H1 (cell line): Measurements from ENCODE around the gene C1RL. TPM values are rescaled to one million over a fixed set of nuclear protein-coding genes. Genes with fewer than 3 reads are reported as not detected.

ENCODE experiments used
- CTCF ChIA-PET: fragments of 300-600 bp; sonication (Branson Sonifier 250); formaldehyde crosslinking; loops from one replicate; lab custom pipeline; 2021; ENCODE audit not compliant: partially characterized antibody; lab: Charles Lee
- POLR2A ChIA-PET: fragments of 300-600 bp; sonication (Branson Sonifier 250); formaldehyde crosslinking; loops from one replicate; lab custom pipeline; 2021; ENCODE audit warnings: inconsistent platforms; ENCODE audit not compliant: partially characterized antibody; lab: Charles Lee
- DNase-seq, 2 experiments: peaks; one replicate each; pipeline versions ENCODE4 v3.0.0 to v3.0.0-alpha.2; 2010 to 2022; ENCODE audit warnings: low spot score in 2 of 2, low read depth in 1 of 2, mixed read lengths in 1 of 2
- FAIRE-seq: peaks from 2 replicates; lab custom pipeline; 2011; peaks lifted over from hg19 to GRCh38; lab: Jason Lieb, UNC
- H2AFZ ChIP-seq: 2 replicates; pipeline ENCODE4 v1.8.1; 2012; ENCODE audit warnings: low read length, inconsistent platforms
- H2AK5ac ChIP-seq: 2 replicates; pipeline ENCODE4 v1.6.1; 2013; ENCODE audit warnings: low read depth, low read length
- H2BK120ac ChIP-seq: replicated peaks from 2 replicates; pipeline ENCODE3; 2013; ENCODE audit warnings: low read depth, low read length, inconsistent platforms
- H2BK12ac ChIP-seq: 2 replicates; pipeline ENCODE4 v1.6.1; 2013; ENCODE audit warnings: low read depth, low read length
- H2BK15ac ChIP-seq: 2 replicates; pipeline ENCODE4 v1.6.1; 2013; ENCODE audit warnings: low read length
- H2BK20ac ChIP-seq: 2 replicates; pipeline ENCODE4 v1.6.1; 2013; ENCODE audit warnings: low read length
- H2BK5ac ChIP-seq: 2 replicates; pipeline ENCODE4 v1.6.1; 2013; ENCODE audit warnings: low read depth, low read length
- H3K14ac ChIP-seq: 2 replicates; pipeline ENCODE4 v1.6.1; 2013; ENCODE audit warnings: inconsistent platforms; ENCODE audit not compliant: insufficient read length
- H3K18ac ChIP-seq: 2 replicates; pipeline ENCODE4 v1.6.1; 2013; ENCODE audit warnings: low read length; ENCODE audit errors: extremely low read depth
- H3K23ac ChIP-seq: 2 replicates; pipeline ENCODE4 v1.6.1; 2013; ENCODE audit warnings: inconsistent platforms; ENCODE audit not compliant: insufficient read length
- H3K23me2 ChIP-seq: 2 replicates; pipeline ENCODE4 v1.6.1; 2013; ENCODE audit warnings: low read depth, low read length
- H3K27ac ChIP-seq: 2 replicates; pipeline ENCODE4 v1.6.1; 2011; ENCODE audit warnings: low read depth, low read length, inconsistent platforms
- H3K27me3 ChIP-seq, 4 experiments: replicated peaks in 1 of 4; 1 replicate in 1 of 4; 2 replicates in 3 of 4; pipeline versions ENCODE4 v1.6.1 to v1.8.1; 2011 to 2013; ENCODE audit warnings: low read length in 3 of 4, mild to moderate bottlenecking in 3 of 4, inconsistent platforms in 2 of 4, mixed read lengths in 2 of 4, moderate library complexity in 1 of 4; ENCODE audit not compliant: control insufficient read depth in 3 of 4, insufficient read depth in 3 of 4; ENCODE audit errors: extremely low read depth in 1 of 4
- H3K36me3 ChIP-seq, 4 experiments: 2 replicates each; pipeline versions ENCODE4 v1.6.1 to v1.8.1; 2011 to 2013; ENCODE audit warnings: mild to moderate bottlenecking in 4 of 4, low read length in 3 of 4, moderate library complexity in 2 of 4, control low read depth in 1 of 4, inconsistent platforms in 1 of 4; ENCODE audit not compliant: insufficient read depth in 4 of 4, control insufficient read depth in 2 of 4
- H3K4ac ChIP-seq: replicated peaks from 2 replicates; pipeline ENCODE3; 2013; ENCODE audit warnings: low read length, low read depth, mixed read lengths, inconsistent platforms; ENCODE audit not compliant: insufficient read length
- H3K4me1 ChIP-seq, 4 experiments: replicated peaks in 1 of 4; 1 replicate in 1 of 4; 2 replicates in 3 of 4; pipeline versions ENCODE4 v1.6.1 to v1.8.1; 2011 to 2013; ENCODE audit warnings: low read length in 3 of 4, inconsistent platforms in 2 of 4, mixed read lengths in 1 of 4; ENCODE audit not compliant: insufficient read depth in 4 of 4, control insufficient read depth in 3 of 4
- H3K4me2 ChIP-seq, 2 experiments: 2 replicates each; pipeline versions ENCODE4 v1.6.1 to v1.8.1; 2011 to 2013; ENCODE audit warnings: low read depth in 2 of 2, low read length in 2 of 2, control low read depth in 1 of 2, inconsistent platforms in 1 of 2, mild to moderate bottlenecking in 1 of 2; ENCODE audit not compliant: insufficient read depth in 1 of 2
- H3K4me3 ChIP-seq, 4 experiments: fragments of 200-600, 300-600 bp in 1 of 4; sonication (generic), shearing (Covaris generic), sonication (Bioruptor Twin) in 1 of 4; 2 replicates each; pipeline versions ENCODE4 v1.5.1 to v1.8.1; 2011 to 2016; ENCODE audit warnings: low read length in 4 of 4, low read depth in 3 of 4, control low read depth in 2 of 4, inconsistent platforms in 2 of 4, mild to moderate bottlenecking in 2 of 4, mixed read lengths in 1 of 4, moderate library complexity in 1 of 4; ENCODE audit not compliant: insufficient read depth in 2 of 4; ENCODE audit errors: extremely low read depth in 1 of 4
- H3K56ac ChIP-seq: replicated peaks from 2 replicates; pipeline ENCODE3; 2013; ENCODE audit warnings: low read depth, mild to moderate bottlenecking, mixed read lengths, low read length, inconsistent platforms; ENCODE audit not compliant: insufficient read length
- H3K79me1 ChIP-seq: 2 replicates; pipeline ENCODE4 v1.6.1; 2013; ENCODE audit warnings: low read depth, low read length, control low read depth
- H3K79me2 ChIP-seq, 2 experiments: 2 replicates each; pipeline versions ENCODE4 v1.6.1 to v1.8.1; 2012 to 2013; ENCODE audit warnings: low read length in 2 of 2, mild to moderate bottlenecking in 2 of 2, inconsistent platforms in 1 of 2; ENCODE audit not compliant: insufficient read depth in 2 of 2, control insufficient read depth in 1 of 2
- H3K9ac ChIP-seq, 4 experiments: replicated peaks in 1 of 4; 1 replicate in 1 of 4; 2 replicates in 3 of 4; pipeline versions ENCODE4 v1.6.1 to v1.8.1; 2011 to 2013; ENCODE audit warnings: low read depth in 3 of 4, low read length in 3 of 4, control low read depth in 2 of 4, mild to moderate bottlenecking in 2 of 4, moderate library complexity in 2 of 4, inconsistent platforms in 1 of 4; ENCODE audit errors: extremely low read depth in 1 of 4
- H3K9me3 ChIP-seq, 2 experiments: 2 replicates each; pipeline versions ENCODE4 v1.6.1 to v1.8.1; 2012 to 2013; ENCODE audit warnings: mild to moderate bottlenecking in 2 of 2, moderate library complexity in 2 of 2, control low read depth in 1 of 2, inconsistent platforms in 1 of 2, low read depth in 1 of 2, low read length in 1 of 2, mixed read lengths in 1 of 2; ENCODE audit not compliant: insufficient read depth in 2 of 2
- H4K20me1 ChIP-seq, 2 experiments: replicated peaks in 1 of 2; 2 replicates each; pipeline versions ENCODE3 to v1.8.1; 2011 to 2013; ENCODE audit warnings: inconsistent platforms in 2 of 2, low read length in 2 of 2, mild to moderate bottlenecking in 1 of 2; ENCODE audit not compliant: insufficient read depth in 2 of 2, control insufficient read depth in 1 of 2
- H4K5ac ChIP-seq: 2 replicates; pipeline ENCODE4 v1.6.1; 2013; ENCODE audit warnings: low read length, low read depth, mixed read lengths, inconsistent platforms; ENCODE audit not compliant: insufficient read length
- H4K8ac ChIP-seq: 2 replicates; pipeline ENCODE4 v1.8.0; 2013; ENCODE audit warnings: mild to moderate bottlenecking, moderate library complexity, low read length, inconsistent platforms; ENCODE audit not compliant: insufficient read depth; ENCODE audit errors: extremely low read depth
- H4K91ac ChIP-seq: replicated peaks from 2 replicates; pipeline ENCODE3; 2013; ENCODE audit warnings: low read length, mixed read lengths, inconsistent platforms; ENCODE audit not compliant: insufficient read length
- ASH2L ChIP-seq: fragments of 200-600, 300-600 bp; sonication (generic); IDR thresholded peaks from one replicate; pipeline ENCODE4 v1.7.1; 2017; ENCODE audit warnings: low read length
- CREB1 ChIP-seq: IDR thresholded peaks from 2 replicates; pipeline ENCODE4 v1.6.1; 2012; ENCODE audit warnings: inconsistent platforms
- POLR2A ChIP-seq, 2 experiments: IDR thresholded peaks; 1 replicate in 1 of 2; 2 replicates in 1 of 2; pipeline ENCODE4 v1.6.1; 2011; ENCODE audit warnings: low read depth in 2 of 2, low read length in 2 of 2, mild to moderate bottlenecking in 2 of 2; ENCODE audit errors: control extremely low read depth in 1 of 2
- RAD21 ChIP-seq, 2 experiments: IDR thresholded peaks in 1 of 2; conservative IDR thresholded peaks in 1 of 2; 2 replicates each; pipeline ENCODE4 v1.6.1; 2011; ENCODE audit warnings: low read depth in 2 of 2, low read length in 2 of 2, improper control_type of control experiment in 1 of 2, inconsistent platforms in 1 of 2, mild to moderate bottlenecking in 1 of 2, moderate library complexity in 1 of 2
- SP1 ChIP-seq: IDR thresholded peaks from 2 replicates; pipeline ENCODE4 v1.6.1; 2011; ENCODE audit warnings: low read depth, low read length
- TAF7 ChIP-seq: optimal IDR thresholded peaks from 2 replicates; pipeline ENCODE3; 2011; ENCODE audit warnings: low read depth, mild to moderate bottlenecking, inconsistent platforms, low read length, moderate library complexity, borderline replicate concordance
- whole genome bisulfite sequencing, 2 experiments: shearing (Covaris generic) in 1 of 2; methylation state at CpG; one replicate each; pipeline versions ENCODE4 v1.1.6 to v1.1.7; 2013 to 2015; ENCODE audit warnings: low lambda C conversion rate in 2 of 2, mixed read lengths in 2 of 2, inconsistent platforms in 1 of 2, low coverage in 1 of 2, missing lambda C conversion rate in 1 of 2; ENCODE audit not compliant: insufficient replicate concordance in 2 of 2, insufficient coverage in 1 of 2, insufficient read length in 1 of 2; ENCODE audit errors: extremely low coverage in 1 of 2, missing lambda C conversion rate in 1 of 2; 5-methylcytosine and 5-hydroxymethylcytosine counted together
- polyA plus RNA-seq, 7 experiments: library from polyadenylated mRNA; depleted of rRNA in 3 of 7; stranded (reverse) in 5 of 7; unstranded in 2 of 7; fragments of >200 nt in 5 of 7; fragments of 200-250 nt in 2 of 7; gene quantifications; 1 replicate in 5 of 7; 2 replicates in 1 of 7; 4 replicates in 1 of 7; pipeline versions ENCODE4 v1.2.1 to v1.2.3, GENCODE V29; 2011 to 2013; ENCODE audit warnings: missing spikeins in 2 of 7, mixed read lengths in 2 of 7
- total RNA-seq: library from RNA; stranded (reverse); fragmentation: NEBNext Ultra II Directional; extraction: Animal tissue kit (Norgen Biotek cat#: 25700); gene quantifications from 2 replicates; pipeline ENCODE4 v1.2.1, GENCODE V29; 2021
- TF ChIP-seq, protein P1 (sequence below), 3 experiments: IDR thresholded peaks; 1 replicate in 2 of 3; 2 replicates in 1 of 3; pipeline versions ENCODE4 v1.5.1 to v1.6.1; 2011; ENCODE audit warnings: low read length in 3 of 3, mild to moderate bottlenecking in 3 of 3, inconsistent platforms in 2 of 3, low read depth in 1 of 3, moderate library complexity in 1 of 3; ENCODE audit not compliant: insufficient read depth in 1 of 3; ENCODE audit errors: control extremely low read depth in 1 of 3
- TF ChIP-seq, protein P2 (sequence below): IDR thresholded peaks from 2 replicates; pipeline ENCODE4 v1.6.1; 2012; ENCODE audit warnings: inconsistent platforms

Gene C1RL
- total and polyA plus RNA-seq, 2 of the 8 experiments (the other 6 are each of a cell fraction or from before 2014, with no cell fraction given), result 11.4 to 15.5 TPM

DNA sequence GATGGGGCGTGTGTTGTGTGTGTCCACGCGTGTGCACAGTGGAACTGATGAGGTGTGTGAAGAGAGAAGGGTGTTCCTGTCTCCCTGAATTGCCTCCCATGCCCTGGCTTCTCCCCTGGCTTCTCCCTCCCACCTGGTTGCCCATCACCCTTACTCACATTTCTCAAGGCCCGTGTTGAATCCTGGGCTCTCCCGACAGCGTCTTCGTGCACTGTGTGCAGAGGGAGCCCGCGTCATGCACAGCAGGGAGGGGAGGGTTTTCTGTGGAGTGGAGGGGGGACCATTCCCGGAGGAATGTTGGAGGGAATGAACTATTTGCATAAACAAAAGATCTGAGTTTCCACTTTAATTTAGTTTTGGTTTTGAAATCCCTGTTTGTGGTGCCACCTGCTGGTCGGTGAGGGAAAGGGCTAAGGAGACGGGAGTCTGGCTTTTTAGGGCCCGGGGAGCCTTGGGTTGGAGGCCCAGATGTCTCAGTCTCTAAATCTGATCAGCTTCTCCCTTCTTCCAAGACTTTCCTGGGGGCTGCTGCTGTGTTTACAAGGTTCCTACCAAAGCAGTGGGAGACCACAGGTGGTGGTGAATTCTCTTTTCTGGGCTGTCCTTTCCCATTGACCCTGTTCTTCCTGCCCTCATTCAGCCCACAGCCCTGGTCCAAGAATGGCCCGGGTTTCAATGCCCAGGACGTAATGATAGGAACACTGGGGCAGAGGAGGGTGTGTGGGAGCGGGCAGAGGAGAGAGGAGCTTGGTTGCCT lies 16.6 kb downstream of the C1RL start, which contains the start of gene C1R:
Gene C1R (minus strand): TSS at position 217 of the 757 bp plus-strand sequence. CDS start 57 bp downstream, at position 160.
- Histone ChIP-seq H3K4me1 (peaks cover 7 to 21% (median 16%) of the 10 kb centered on the region in 4 experiments), H3K18ac (peak within 1 kb of the TSS; percentile 84; the same call in 1 of the 2 replicates), H4K20me1 (peaks cover 0 to 1% of the 10 kb centered on the region in 2 experiments), H2BK5ac (peak within 1 kb of the TSS; percentile 84; the same call in 1 of the 2 replicates), H3K23ac (no peak within 1 kb of the TSS), H3K56ac (no peak within 1 kb of the TSS), H3K14ac (no peak within 1 kb of the TSS), H3K27ac (no peak within 1 kb of the TSS), H3K9me3 (no peaks in the 10 kb centered on the region), H3K9ac (no peak within 1 kb of the TSS; a peak in 1 of 7 replicates), H3K4me2 (peak within 1 kb of the TSS; percentile 58 to 84), H3K23me2 (peaks cover 1% of the 10 kb centered on the region; the same call in 1 of the 2 replicates), H2AK5ac (0 out of 2 replicates have a peak within 1 kb of the TSS, but pooled peaks have one; percentile 65), H2BK120ac (no peak within 1 kb of the TSS), H3K36me3 (no peaks in the 10 kb centered on the region), H2BK12ac (peak within 1 kb of the TSS; percentile 99), H3K79me1 (no peaks in the 10 kb centered on the region), H3K79me2 (no peaks in the 10 kb centered on the region), H4K8ac (peak within 1 kb of the TSS; percentile 66), H3K4ac (peak within 1 kb of the TSS; percentile 61), H2BK20ac (peak within 1 kb of the TSS; percentile 75), H2AFZ (peak within 1 kb of the TSS; percentile 87), H2BK15ac (peak within 1 kb of the TSS; percentile 76; the same call in 1 of the 2 replicates), H4K5ac (no peak within 1 kb of the TSS), H4K91ac (peak within 1 kb of the TSS; percentile 75), H3K27me3 (no peaks in the 10 kb centered on the region; a peak in 1 of 7 replicates), H3K4me3 (peak within 1 kb of the TSS in 2 of 4 experiments; percentile 25 to 49; a peak in 2 of 8 replicates)
- CTCF ChIA-PET, result interaction anchor here (0.6 to 4.0 kb wide), 18 partner anchors 9 to 129 kb away, joined by 3 to 34 read pairs (median 3); partner anchors contain the start of genes C1RL and LPCAT3
- POLR2A ChIA-PET, result interaction anchor here (1.0 to 5.6 kb wide), 5 partner anchors 10 to 148 kb away, joined by 3 to 42 read pairs (median 12); partner anchors contain the start of genes C12orf57, C1RL, LPCAT3 and RNU7-1
- 47% methylated on average over 16 of the region's 16 CpGs; no CpG with 5 or more reads in 1 of the 2 experiments for WGBS, 2 experiments
- FAIRE-seq (peak; percentile 88), DNase-seq (peak in 1 of 2 experiments; percentile 85)
- peak; percentile 60 to 75 for TF ChIP-seq RAD21 (IDR thresholded peaks at IDR 0.05 in 1 of 2, conservative IDR thresholded peaks at IDR 0.05 in 1 of 2; ENCODE audit: low read depth in 2 of 2, low read length in 2 of 2)
- peak; percentile 44 for TF ChIP-seq ASH2L
- peak; percentile 43 for TF ChIP-seq TAF7
- TF ChIP-seq, protein P1, sequence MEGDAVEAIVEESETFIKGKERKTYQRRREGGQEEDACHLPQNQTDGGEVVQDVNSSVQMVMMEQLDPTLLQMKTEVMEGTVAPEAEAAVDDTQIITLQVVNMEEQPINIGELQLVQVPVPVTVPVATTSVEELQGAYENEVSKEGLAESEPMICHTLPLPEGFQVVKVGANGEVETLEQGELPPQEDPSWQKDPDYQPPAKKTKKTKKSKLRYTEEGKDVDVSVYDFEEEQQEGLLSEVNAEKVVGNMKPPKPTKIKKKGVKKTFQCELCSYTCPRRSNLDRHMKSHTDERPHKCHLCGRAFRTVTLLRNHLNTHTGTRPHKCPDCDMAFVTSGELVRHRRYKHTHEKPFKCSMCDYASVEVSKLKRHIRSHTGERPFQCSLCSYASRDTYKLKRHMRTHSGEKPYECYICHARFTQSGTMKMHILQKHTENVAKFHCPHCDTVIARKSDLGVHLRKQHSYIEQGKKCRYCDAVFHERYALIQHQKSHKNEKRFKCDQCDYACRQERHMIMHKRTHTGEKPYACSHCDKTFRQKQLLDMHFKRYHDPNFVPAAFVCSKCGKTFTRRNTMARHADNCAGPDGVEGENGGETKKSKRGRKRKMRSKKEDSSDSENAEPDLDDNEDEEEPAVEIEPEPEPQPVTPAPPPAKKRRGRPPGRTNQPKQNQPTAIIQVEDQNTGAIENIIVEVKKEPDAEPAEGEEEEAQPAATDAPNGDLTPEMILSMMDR (IDR thresholded peaks at IDR 0.05; ENCODE audit: control extremely low read depth in 1 of 3, insufficient read depth in 1 of 3, low read depth in 1 of 3, low read length in 3 of 3), result peak; percentile 73 to 80 (median 75)
- TF ChIP-seq SP1, result 0 out of 2 replicates have a peak, but pooled peaks have one; percentile 8
- 0 out of 3 replicates have a peak, but pooled peaks of 1 of the 2 experiments have one; percentile 14 for TF ChIP-seq POLR2A (IDR thresholded peaks at IDR 0.05; ENCODE audit: control extremely low read depth in 1 of 2, low read depth in 2 of 2, low read length in 2 of 2)
- TF ChIP-seq, protein P2, sequence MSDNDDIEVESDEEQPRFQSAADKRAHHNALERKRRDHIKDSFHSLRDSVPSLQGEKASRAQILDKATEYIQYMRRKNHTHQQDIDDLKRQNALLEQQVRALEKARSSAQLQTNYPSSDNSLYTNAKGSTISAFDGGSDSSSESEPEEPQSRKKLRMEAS, result no peak
- TF ChIP-seq CREB1, result peak; percentile 13; the same call in 1 of the 2 replicates
